ENCODE results near the gene FAM8A1.

FAM8A1 gene

GRCh38 chr6:17600527-17601385 lies 654 bp downstream of the FAM8A1 start:
- DNase-seq (ENCODE audit: low read depth, low spot score), result no peak

GRCh38 chr6:17601386-17601703 lies 1.2 kb downstream of the FAM8A1 start:
- DNase-seq (ENCODE audit: low read depth, low spot score), result no peak

DNA sequence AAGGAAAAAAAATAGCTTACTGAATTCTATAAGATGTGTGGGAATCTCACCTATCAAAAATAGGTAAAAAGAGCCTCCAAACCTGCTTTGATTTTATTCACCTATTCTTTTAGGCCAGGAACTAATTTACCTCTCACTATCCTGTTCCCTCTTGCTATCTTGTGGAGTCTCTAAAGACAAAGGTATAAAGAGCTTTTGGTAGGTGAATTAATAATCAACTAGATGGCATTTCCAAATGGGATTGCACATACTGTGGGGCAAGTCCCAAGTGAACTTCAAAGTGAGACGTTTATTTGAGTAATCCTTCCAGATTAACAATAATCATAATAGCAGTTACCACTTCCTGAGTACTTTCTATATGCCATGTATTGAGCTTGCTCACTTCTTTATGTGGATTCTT lies 2.8 kb downstream of the FAM8A1 start:
- DNase-seq (ENCODE audit: low read depth, low spot score), result no peak

- DNase-seq (ENCODE audit: low read depth, low spot score), result no peak
These were observed 6.5 kb downstream of the FAM8A1 start for GRCh38 chr6:17606606-17607005.

DNA sequence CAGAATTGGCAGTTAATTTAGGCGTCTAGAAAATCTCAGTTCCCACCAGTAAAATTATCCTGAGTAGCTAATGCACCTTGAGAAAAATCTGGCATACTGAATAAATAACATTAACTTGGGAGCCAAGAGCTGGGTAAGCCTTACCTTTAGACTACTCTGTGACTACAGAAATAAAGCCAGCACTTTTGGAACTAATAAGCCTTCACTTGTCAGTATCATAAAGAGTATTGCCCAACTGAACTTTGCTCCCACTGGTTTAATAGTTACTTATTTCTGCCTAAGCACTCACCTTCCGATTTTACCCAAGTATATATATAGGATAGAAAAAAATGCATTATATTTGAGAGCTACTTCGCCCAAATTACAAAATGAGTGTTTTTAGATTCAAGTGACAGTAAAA lies 10.7 kb downstream of the FAM8A1 start:
- no peak for DNase-seq (ENCODE audit: low read depth, low spot score)

GRCh38 chr6:17612048-17612447 lies 11.9 kb downstream of the FAM8A1 start:
- no peak for DNase-seq (ENCODE audit: low read depth, low spot score)

- DNase-seq (ENCODE audit: low read depth, low spot score), result no peak
These were observed 15.7 kb downstream of the FAM8A1 start for GRCh38 chr6:17615794-17616193.

DNA sequence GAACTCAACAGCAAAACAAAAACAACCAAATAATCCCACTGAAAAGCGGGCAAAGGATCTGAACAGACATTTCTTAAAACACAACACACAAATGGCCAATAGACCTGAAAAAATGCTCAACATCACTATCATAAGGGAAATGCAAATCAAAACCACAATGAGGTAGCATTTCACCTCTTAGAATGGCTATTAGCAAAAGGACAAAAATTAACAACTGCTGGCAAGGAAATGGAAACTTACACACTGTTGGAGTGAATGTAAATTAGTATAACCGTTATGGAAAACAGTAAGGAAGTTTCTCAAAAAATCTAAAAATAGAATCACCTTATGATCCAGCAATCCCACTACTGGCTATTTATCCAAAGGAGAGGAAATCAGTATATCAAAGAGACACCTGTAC lies 20.9 kb downstream of the FAM8A1 start:
- no peak for DNase-seq (ENCODE audit: low read depth, low spot score)

- no peak for DNase-seq (ENCODE audit: low read depth, low spot score)
These were observed 22.0 kb downstream of the FAM8A1 start for GRCh38 chr6:17622144-17622543.

DNA sequence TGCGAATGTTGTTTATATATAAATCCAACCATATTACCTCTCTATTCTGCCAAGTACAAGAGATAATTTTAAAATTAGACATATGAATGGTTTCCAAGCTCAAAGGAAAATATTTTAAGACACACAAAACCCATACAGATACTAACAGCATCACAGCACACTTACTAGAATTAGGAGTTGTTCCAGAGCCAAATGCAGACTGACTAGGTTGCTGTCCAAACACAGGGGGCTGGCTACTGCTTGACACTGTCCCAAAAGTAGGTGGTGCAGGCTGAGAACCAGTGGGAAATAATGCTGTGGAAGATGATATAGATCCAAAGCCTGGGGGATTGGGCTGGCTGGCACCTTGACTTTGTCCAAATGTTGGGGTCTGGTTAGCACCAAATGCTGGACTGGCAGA lies 24.3 kb downstream of the FAM8A1 start:
- no peak for DNase-seq (ENCODE audit: low read depth, low spot score)

DNA sequence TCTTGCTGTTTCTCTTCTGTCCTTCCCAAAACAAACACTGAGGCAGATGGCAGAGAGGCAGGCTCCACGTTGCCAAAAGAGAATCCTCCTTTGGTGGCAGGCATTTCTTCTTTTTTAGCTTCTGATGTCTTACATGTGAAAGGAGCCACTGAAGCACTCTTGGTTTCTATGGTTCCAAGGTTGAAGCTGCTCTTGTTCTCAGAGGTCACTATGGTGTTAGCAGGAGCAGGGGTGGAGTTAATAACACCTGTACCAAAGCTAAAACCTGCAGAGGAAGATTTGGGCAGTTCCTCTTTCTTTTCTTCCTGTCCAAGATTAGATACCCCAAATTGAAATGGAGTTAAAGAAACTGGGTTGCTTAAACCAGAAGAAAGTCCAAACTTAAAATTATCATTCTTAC lies 28.8 kb downstream of the FAM8A1 start:
- DNase-seq (ENCODE audit: low read depth, low spot score), result no peak

DNA sequence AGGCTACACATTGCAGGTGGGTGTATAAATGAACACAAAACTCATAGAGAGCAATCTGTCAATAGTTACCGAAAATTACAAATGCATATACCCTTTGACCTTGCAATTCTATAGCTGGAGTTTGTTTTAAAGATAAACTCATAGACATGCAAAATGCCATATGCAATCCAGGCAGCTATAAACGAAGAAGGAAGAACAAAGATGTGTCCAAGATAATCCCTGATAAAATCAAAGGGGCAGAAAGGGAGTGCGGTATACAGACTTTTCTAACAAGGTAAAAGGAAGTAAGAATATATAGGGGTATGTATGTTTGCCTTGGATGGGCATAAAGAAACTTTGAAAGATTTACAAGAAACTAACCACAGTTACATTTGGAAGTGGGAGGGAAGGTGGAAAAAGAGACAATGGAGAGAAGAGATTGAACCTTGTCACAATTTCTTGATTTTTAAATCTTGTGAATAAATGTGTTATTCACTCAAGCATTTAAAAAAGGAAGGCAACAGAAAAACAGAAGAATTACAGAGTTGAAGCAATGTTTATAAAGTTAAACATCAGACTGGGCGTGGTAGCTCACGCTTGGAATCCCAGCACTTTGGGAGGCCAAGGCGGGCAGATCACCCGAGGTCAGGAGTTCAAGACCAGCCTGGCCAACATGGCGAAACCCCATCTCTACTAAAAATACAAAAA lies 29.9 kb downstream of the FAM8A1 start:
- no peak for DNase-seq (ENCODE audit: low read depth, low spot score)

- DNase-seq (ENCODE audit: low read depth, low spot score), result no peak
These were observed 30.5 kb downstream of the FAM8A1 start for GRCh38 chr6:17630511-17631073.

- DNase-seq (ENCODE audit: low read depth, low spot score), result no peak
These were observed 32.8 kb downstream of the FAM8A1 start for GRCh38 chr6:17632934-17633333.

GRCh38 chr6:17633465-17634188 lies 33.5 kb downstream of the FAM8A1 start:
- DNase-seq (ENCODE audit: low read depth, low spot score), result no peak

DNA sequence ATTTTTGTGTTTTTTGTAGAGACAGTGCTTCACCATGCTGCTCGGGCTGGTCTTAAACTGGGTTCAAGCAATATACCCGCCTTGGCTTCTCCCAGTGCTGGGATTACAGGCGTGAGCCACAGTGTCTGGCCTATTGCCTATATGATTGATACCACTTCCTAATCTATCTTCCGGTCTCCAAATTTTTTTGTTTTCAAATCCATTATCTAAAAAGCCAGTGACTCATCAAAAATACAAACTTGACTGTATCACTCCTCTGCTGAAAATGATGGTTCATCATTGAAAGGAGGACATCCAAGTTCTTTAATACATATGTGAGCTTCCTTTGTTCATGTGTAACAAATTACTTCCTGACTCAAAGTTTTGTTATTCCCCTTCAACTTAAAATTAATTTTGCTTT lies 35.5 kb downstream of the FAM8A1 start:
- no peak for DNase-seq (ENCODE audit: low read depth, low spot score)

GRCh38 chr6:17638212-17638715 lies 38.2 kb downstream of the FAM8A1 start:
- DNase-seq (ENCODE audit: low read depth, low spot score), result no peak

DNA sequence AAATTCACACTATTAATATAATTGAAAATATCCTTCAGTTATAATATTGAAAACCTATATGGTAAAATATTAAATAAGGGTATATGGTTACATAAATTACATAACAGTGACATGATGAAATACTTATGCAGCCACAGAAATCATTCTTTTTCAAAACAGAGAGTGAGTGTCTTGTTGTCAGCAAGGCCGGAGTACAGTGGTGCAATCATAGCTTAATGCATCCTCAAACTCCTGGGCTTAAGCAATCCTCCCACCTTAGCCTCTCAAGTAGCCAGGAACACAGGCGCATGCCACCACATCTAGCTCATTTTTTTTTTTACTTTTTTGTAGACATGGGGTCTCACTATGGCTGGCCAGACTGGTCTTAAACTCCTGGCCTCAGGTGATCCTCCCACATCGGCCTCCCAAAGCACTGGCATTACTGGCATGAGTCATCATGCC lies 40.4 kb downstream of the FAM8A1 start:
- DNase-seq (ENCODE audit: low read depth, low spot score), result no peak

DNA sequence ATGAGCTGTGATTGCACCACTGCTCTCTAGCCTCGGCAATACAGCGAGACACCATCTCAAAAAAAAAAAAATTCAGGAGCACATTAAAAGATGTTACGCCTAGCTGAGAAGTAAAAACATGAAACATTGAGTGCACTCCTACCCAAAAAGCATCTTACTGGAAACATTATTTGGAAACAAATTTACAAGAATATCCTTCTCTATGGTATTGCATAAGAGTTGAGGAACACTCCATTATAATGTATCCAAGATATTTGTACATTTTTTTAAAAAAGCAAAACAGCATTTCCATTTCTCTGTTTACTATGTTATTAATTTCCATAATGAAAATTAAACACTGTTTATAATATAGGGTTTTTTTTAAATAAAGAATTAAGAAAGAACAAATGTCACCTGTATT lies 48.6 kb downstream of the FAM8A1 start:
- no peak for DNase-seq (ENCODE audit: low read depth, low spot score)

GRCh38 chr6:17650656-17651309 lies 50.7 kb downstream of the FAM8A1 start:
- no peak for DNase-seq (ENCODE audit: low read depth, low spot score)

GRCh38 chr6:17653198-17653882 lies 53.2 kb downstream of the FAM8A1 start:
- no peak for DNase-seq (ENCODE audit: low read depth, low spot score)

Data from activated CD4-positive, CD25-positive, alpha-beta regulatory T cell treated with anti-CD3 and anti-CD28 coated beads, Interleukin-2, amount 50 U/mL, for 16 hours (primary cell).